ENCODE data around the gene DNAI1.

DNA sequence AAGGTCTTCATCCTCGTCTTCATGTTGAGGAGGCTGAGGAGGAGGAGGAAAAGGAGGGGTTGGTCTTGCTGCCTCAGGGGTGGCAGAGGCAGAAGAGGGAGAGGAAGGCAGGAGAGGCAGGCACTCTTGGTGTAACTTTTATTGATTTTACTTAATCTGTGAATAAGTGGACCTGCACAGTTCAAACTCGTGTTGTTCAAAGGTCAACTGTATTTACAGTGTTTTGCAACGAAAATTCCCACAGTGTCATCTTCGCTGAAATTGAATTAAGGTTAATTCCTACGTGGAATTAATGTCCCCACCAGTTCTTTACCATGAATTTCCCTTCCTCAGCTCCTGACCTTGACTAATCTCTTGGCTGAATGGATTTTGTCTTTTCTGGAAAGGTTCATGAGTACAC lies 85.4 kb downstream of the DNAI1 start:
- TF ChIP-seq, protein P1, sequence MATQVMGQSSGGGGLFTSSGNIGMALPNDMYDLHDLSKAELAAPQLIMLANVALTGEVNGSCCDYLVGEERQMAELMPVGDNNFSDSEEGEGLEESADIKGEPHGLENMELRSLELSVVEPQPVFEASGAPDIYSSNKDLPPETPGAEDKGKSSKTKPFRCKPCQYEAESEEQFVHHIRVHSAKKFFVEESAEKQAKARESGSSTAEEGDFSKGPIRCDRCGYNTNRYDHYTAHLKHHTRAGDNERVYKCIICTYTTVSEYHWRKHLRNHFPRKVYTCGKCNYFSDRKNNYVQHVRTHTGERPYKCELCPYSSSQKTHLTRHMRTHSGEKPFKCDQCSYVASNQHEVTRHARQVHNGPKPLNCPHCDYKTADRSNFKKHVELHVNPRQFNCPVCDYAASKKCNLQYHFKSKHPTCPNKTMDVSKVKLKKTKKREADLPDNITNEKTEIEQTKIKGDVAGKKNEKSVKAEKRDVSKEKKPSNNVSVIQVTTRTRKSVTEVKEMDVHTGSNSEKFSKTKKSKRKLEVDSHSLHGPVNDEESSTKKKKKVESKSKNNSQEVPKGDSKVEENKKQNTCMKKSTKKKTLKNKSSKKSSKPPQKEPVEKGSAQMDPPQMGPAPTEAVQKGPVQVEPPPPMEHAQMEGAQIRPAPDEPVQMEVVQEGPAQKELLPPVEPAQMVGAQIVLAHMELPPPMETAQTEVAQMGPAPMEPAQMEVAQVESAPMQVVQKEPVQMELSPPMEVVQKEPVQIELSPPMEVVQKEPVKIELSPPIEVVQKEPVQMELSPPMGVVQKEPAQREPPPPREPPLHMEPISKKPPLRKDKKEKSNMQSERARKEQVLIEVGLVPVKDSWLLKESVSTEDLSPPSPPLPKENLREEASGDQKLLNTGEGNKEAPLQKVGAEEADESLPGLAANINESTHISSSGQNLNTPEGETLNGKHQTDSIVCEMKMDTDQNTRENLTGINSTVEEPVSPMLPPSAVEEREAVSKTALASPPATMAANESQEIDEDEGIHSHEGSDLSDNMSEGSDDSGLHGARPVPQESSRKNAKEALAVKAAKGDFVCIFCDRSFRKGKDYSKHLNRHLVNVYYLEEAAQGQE (IDR thresholded peaks at IDR 0.05; ENCODE audit: insufficient read depth in 1 of 2, low read depth in 2 of 2, low read length in 2 of 2): no peak
- TF ChIP-seq TAF1 (IDR thresholded peaks at IDR 0.05; ENCODE audit: borderline replicate concordance, insufficient read depth, low read length): no peak

All from PFSK-1 (cell line).